Measurements from ENCODE around the gene CRHBP. TPM values are rescaled to one million over a fixed set of nuclear protein-coding genes. Genes with fewer than 3 reads are reported as not detected.
"Not testable (repeated sequence)": the region's sequence is repeated elsewhere in the genome, so short reads cannot be mapped to it uniquely, and the experiment has no call there.

Gene CRHBP
- total RNA-seq, 1 donor, result not detected

DNA sequence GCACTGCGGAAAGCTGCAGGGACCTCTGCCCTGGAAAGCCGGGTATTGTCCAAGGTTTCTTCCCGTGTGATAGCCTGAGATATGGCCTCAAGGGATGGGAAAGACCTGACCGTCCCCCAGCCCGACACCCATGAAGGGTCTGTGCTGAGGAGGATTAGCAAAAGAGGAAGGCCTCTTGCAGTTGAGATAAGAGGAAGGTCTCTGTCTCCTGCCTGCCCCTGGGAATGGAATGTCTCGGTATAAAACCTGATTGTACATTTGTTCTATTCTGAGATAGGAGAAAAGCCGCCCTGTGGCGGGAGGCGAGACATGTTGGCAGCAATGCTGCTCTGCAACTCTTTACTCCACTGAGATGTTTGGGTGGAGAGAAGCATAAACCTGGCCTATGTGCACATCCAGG, 7.6 kb upstream of the CRHBP start:
- H3K27me3 ChIP-seq (ENCODE audit: insufficient read depth, low read length); H3K9me3 ChIP-seq (ENCODE audit: low read depth, low read length); H3K4me3 ChIP-seq (ENCODE audit: low read length); H3K4me1 ChIP-seq (ENCODE audit: insufficient read depth, low read length): not testable (repeated sequence)

DNA sequence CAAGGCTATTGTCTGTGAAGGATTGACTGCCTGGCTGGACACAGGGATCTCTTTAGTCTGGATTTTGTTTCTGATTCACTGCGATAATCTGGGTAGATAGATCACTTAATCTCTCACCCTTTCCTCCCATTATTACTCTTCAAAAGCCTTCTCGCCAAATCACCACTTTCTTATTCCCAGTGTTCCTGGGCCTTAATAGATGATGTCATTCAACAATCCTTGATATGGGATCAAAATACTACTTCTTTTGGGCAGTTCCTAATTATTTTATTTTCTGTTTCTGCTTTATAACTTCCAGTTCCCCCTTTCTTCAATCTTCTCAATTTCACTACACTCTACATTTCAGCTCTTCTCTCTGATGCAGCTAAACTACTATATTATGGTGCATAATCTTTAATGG, 6.8 kb upstream of the CRHBP start:
- peaks cover 1% of the 10 kb centered on the region for H3K27me3 ChIP-seq (ENCODE audit: insufficient read depth, low read length)
- no peaks in the 10 kb centered on the region for H3K4me1 ChIP-seq (ENCODE audit: insufficient read depth, low read length)
- H3K9me3 ChIP-seq (ENCODE audit: low read depth, low read length), result no peaks in the 10 kb centered on the region
- H3K4me3 ChIP-seq (ENCODE audit: low read length), result no peak overlapping the region

DNA sequence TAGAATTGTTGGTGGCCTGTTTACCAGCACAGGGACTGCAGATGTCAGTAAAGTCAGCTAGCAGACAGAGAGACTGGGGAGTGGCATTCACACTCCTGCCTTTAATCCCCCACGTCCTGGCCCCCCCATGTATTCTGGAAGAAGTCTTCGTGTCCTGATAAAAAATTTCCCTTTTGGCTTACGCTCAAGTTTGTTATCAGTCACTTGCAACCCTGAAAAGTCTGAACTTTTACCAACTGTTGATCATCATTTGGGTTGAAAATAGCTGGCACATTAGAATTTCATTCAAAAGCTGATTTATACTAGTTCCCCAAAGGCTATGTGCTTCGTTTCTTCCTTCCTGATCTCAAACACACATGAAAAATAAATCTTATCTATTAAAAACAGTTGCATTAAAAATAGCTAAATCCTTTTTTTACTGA, 5.8 kb upstream of the CRHBP start:
- peaks cover 6% of the 10 kb centered on the region for H3K27me3 ChIP-seq (ENCODE audit: insufficient read depth, low read length)
- no peaks in the 10 kb centered on the region for H3K9me3 ChIP-seq (ENCODE audit: low read depth, low read length)
- H3K4me3 ChIP-seq (ENCODE audit: low read length), result no peak overlapping the region
- H3K4me1 ChIP-seq (ENCODE audit: insufficient read depth, low read length), result no peaks in the 10 kb centered on the region

GRCh38 chr5:76953551-76954382, 922 bp downstream of the CRHBP start:
- H3K9me3 ChIP-seq (ENCODE audit: low read depth, low read length), result no peaks in the 10 kb centered on the region
- H3K4me1 ChIP-seq (ENCODE audit: insufficient read depth, low read length), result peaks cover 23% of the 10 kb centered on the region
- H3K27me3 ChIP-seq (ENCODE audit: insufficient read depth, low read length), result peaks cover 49% of the 10 kb centered on the region
- H3K4me3 ChIP-seq (ENCODE audit: low read length), result no peak overlapping the region

DNA sequence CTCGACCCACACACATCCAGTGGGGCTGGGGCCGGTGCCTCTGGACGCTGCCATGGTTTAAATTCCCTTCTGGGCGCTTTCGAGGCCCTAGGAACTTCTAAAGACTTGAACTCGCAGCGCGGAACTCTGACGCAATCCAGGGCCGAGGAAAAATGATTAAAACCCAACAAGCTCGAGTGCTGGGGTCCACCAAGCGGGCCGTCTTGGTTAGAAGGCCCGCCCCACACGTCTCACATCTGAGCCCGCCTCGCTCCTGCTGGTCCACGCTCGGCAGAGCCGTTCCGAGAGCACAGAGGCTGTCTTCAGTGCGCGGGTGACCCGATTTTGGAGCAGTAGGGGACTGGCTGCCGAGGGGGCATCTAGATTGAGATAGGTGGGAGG, 1.5 kb downstream of the CRHBP start:
- Histone ChIP-seq H3K27me3 (ENCODE audit: insufficient read depth, low read length) (peaks cover 49% of the 10 kb centered on the region), H3K9me3 (ENCODE audit: low read depth, low read length) (no peaks in the 10 kb centered on the region), H3K4me3 (ENCODE audit: low read length) (no peak overlapping the region), H3K4me1 (ENCODE audit: insufficient read depth, low read length) (peaks cover 28% of the 10 kb centered on the region)

- peaks cover 38% of the 10 kb centered on the region for H3K4me1 ChIP-seq (ENCODE audit: insufficient read depth, low read length)
- H3K9me3 ChIP-seq (ENCODE audit: low read depth, low read length), result no peaks in the 10 kb centered on the region
- H3K4me3 ChIP-seq (ENCODE audit: low read length), result no peak overlapping the region
- peaks cover 49% of the 10 kb centered on the region for H3K27me3 ChIP-seq (ENCODE audit: insufficient read depth, low read length)
Observed at GRCh38 chr5:76956033-76956432, 3.2 kb downstream of the CRHBP start.

DNA sequence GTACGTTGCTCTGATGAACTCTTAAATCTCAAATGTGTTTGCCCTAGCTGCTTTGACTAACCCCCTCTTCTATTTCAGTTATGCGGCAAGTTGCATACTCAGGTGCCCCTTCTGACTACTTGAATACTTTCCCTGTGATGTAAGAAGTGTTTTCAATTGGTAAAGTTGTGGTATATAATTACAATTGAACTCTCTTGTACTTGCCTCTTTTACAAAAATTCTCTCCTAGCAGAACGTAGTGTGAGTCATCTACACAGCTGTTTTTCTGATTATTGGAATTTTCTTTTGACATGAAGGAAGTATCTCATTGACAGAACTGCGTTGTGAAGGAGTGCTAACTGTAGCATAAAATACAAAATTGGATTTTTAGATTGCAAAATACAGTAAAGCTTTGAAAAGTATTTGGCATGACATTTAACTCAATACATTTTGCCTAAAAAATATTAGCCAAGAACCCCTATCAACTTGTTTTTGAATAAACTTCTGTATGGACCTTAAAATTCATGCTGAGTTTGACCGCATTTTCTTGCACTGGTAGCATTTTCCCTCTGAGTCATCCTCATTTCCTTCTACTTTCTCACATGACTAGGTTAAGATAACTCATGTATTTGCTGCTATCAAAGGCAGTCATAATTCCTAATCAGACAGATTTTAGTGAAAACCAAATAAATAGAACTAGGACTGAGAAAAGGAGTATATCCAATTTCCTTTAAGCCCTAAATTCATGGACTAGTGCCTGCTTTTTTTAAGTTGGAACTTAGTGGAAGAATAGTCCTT, 6.3 kb downstream of the CRHBP start:
- H3K9me3 ChIP-seq (ENCODE audit: low read depth, low read length), result no peaks in the 10 kb centered on the region
- peaks cover 23% of the 10 kb centered on the region for H3K27me3 ChIP-seq (ENCODE audit: insufficient read depth, low read length)
- H3K4me3 ChIP-seq (ENCODE audit: low read length), result no peak overlapping the region
- H3K4me1 ChIP-seq (ENCODE audit: insufficient read depth, low read length), result peaks cover 26% of the 10 kb centered on the region

GRCh38 chr5:76960004-76960625, 7.3 kb downstream of the CRHBP start:
- no peak overlapping the region for H3K4me3 ChIP-seq (ENCODE audit: low read length)

DNA sequence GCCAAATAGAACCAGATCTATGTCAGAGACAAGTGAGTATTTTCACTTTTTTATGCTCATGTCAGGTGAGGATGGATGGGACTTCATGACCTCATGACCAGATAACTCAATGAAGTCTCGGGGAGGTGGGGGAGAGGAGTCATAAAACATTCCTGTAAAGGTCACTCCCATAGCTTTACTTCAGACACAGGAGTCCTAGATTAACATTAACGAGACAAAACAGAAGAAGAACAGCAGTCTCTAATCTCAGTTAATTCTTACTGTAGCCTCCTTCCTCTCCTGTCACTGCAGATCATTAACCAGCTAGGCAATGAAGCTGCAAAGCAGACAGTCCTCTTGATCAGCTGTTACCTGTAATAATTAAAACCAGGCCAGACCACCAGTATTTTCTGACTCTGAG, 11.2 kb downstream of the CRHBP start:
- H3K4me1 ChIP-seq (ENCODE audit: insufficient read depth, low read length), result peaks cover 12% of the 10 kb centered on the region
- no peaks in the 10 kb centered on the region for H3K27me3 ChIP-seq (ENCODE audit: insufficient read depth, low read length)
- H3K4me3 ChIP-seq (ENCODE audit: low read length), result no peak overlapping the region
- no peaks in the 10 kb centered on the region for H3K9me3 ChIP-seq (ENCODE audit: low read depth, low read length)

More at GRCh38 chr5:76960004-76960625, 7.3 kb downstream of the CRHBP start:
- peaks cover 20% of the 10 kb centered on the region for H3K4me1 ChIP-seq (ENCODE audit: insufficient read depth, low read length)
- H3K27me3 ChIP-seq (ENCODE audit: insufficient read depth, low read length), result peaks cover 13% of the 10 kb centered on the region
- H3K9me3 ChIP-seq (ENCODE audit: low read depth, low read length), result no peaks in the 10 kb centered on the region

GRCh38 chr5:76971511-76971910, 18.7 kb downstream of the CRHBP start:
- no peaks in the 10 kb centered on the region for H3K27me3 ChIP-seq (ENCODE audit: insufficient read depth, low read length)

DNA sequence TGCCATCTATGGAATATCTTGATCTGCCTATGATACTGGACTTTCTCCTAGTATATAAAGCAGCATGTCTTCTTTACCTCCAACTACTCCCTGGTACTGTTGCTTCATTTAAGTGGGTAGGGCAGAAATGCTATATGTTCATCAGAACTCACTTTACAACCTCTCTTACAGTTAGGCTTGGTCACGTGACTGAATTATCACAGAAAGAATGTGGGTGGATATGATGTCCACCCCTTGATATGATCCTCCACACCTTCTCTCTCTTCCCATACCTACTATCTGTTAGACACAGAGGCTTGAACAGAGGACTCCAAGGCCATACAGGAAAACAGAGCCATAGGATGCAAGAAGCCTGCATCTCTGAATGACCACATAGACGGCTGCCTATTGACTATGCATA, 19.8 kb downstream of the CRHBP start:
- Histone ChIP-seq H3K4me1 (ENCODE audit: insufficient read depth, low read length) (no peaks in the 10 kb centered on the region), H3K4me3 (ENCODE audit: low read length) (no peak overlapping the region), H3K27me3 (ENCODE audit: insufficient read depth, low read length) (no peaks in the 10 kb centered on the region), H3K9me3 (ENCODE audit: low read depth, low read length) (no peaks in the 10 kb centered on the region)

More at GRCh38 chr5:76971511-76971910, 18.7 kb downstream of the CRHBP start:
- Histone ChIP-seq H3K4me3 (ENCODE audit: low read length) (no peak overlapping the region), H3K4me1 (ENCODE audit: insufficient read depth, low read length) (no peaks in the 10 kb centered on the region), H3K9me3 (ENCODE audit: low read depth, low read length) (no peaks in the 10 kb centered on the region)

DNA sequence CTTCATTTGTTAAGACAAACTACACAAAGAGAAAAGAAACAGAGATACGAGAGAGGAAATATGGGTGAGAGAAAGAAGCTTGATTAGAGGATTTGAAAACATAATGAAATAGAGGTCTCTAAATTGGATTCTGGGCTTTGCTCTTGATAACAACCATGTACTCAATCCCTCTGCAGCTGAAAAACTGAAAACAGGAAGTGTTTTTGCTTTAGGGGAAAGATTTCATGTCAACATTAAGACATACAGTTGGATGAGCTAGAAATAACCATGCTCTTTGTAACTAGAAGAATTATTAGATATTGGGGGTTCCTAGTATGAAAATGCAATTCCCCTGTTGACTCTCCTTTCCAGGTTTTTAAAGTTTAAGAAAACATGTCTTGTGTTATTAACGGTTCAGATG, 21.9 kb downstream of the CRHBP start:
- Histone ChIP-seq H3K4me3 (ENCODE audit: low read length) (no peak overlapping the region), H3K4me1 (ENCODE audit: insufficient read depth, low read length) (no peaks in the 10 kb centered on the region), H3K9me3 (ENCODE audit: low read depth, low read length) (no peaks in the 10 kb centered on the region), H3K27me3 (ENCODE audit: insufficient read depth, low read length) (no peaks in the 10 kb centered on the region)

GRCh38 chr5:76978869-76979268, 26.0 kb downstream of the CRHBP start:
- Histone ChIP-seq H3K9me3 (ENCODE audit: low read depth, low read length) (no peaks in the 10 kb centered on the region), H3K4me3 (ENCODE audit: low read length) (no peak overlapping the region), H3K4me1 (ENCODE audit: insufficient read depth, low read length) (no peaks in the 10 kb centered on the region), H3K27me3 (ENCODE audit: insufficient read depth, low read length) (no peaks in the 10 kb centered on the region)

DNA sequence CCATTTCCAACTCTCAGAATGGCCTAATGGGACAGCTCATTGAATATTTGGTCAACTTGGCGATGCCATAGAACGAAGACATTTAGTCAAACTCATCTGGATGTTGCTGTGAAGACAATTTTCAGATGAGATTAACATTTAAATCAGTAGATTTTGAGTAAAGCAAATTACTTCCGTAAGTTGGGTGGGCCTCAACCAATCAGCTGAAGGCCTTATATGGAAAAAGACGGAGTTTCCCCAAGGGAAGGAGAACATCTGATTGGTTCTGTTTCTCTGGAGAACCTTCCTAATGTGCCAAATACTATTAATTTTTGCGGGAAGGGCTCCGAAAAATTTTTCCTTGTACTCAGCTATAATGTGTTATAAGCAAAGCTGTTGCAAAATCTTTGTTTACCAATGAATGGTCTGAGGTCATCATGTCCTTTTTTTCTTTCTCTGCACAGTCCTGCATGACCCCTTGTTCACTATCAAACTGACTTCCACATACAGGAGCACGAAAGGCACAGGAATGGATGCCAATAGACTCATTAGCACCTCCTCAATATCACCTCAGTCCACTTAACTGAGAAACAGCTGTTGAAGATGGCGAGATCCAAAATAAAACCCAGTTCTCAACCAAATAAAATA, 27.8 kb downstream of the CRHBP start:
- Histone ChIP-seq H3K4me1 (ENCODE audit: insufficient read depth, low read length) (no peaks in the 10 kb centered on the region), H3K4me3 (ENCODE audit: low read length) (no peak overlapping the region), H3K27me3 (ENCODE audit: insufficient read depth, low read length) (no peaks in the 10 kb centered on the region), H3K9me3 (ENCODE audit: low read depth, low read length) (no peaks in the 10 kb centered on the region)

GRCh38 chr5:76982450-76982849, 29.6 kb downstream of the CRHBP start:
- Histone ChIP-seq H3K4me1 (ENCODE audit: insufficient read depth, low read length) (no peaks in the 10 kb centered on the region), H3K27me3 (ENCODE audit: insufficient read depth, low read length) (no peaks in the 10 kb centered on the region), H3K9me3 (ENCODE audit: low read depth, low read length) (no peaks in the 10 kb centered on the region), H3K4me3 (ENCODE audit: low read length) (no peak overlapping the region)

Measured in mononuclear cell (primary cell).